ENCODE data around the gene RNF166. TPM values are rescaled to one million over a fixed set of nuclear protein-coding genes. Genes with fewer than 3 reads are reported as not detected.

RNF166 gene
- total and polyA plus RNA-seq, 2 donors (not counting 1 experiment from before 2014, with no cell fraction given) = 6.6 to 9.7 TPM

- Histone ChIP-seq H3K79me2 (ENCODE audit: control insufficient read depth, insufficient read depth, low read length) (peaks cover 48% of the 10 kb centered on the region), H3K4me2 (ENCODE audit: extremely low read depth, insufficient read depth, low read length) (no peak overlapping the region), H3K9ac (ENCODE audit: insufficient read depth, low read length) (no peak overlapping the region), H3K36me3 (ENCODE audit: control insufficient read depth, insufficient read depth, low read length) (peaks cover 9% of the 10 kb centered on the region), H3K4me1 (ENCODE audit: control insufficient read depth, extremely low read depth, insufficient read depth, low read length) (peaks cover under 1% of the 10 kb centered on the region), H2AFZ (ENCODE audit: low read length) (no peak overlapping the region), H3K27me3 (ENCODE audit: control insufficient read depth, insufficient read depth, low read length) (no peaks in the 10 kb centered on the region), H3K9me3 (ENCODE audit: control insufficient read depth, insufficient read depth, low read depth, low read length) (no peaks in the 10 kb centered on the region), H4K20me1 (ENCODE audit: control insufficient read depth, extremely low read depth, insufficient read depth, low read length) (peaks cover 1% of the 10 kb centered on the region), H3K4me3 (replicated peaks in 1 of 4; ENCODE audit: control extremely low read depth in 1 of 4, insufficient read depth in 1 of 4, low read depth in 3 of 4, low read length in 4 of 4) (no peak overlapping the region), H3K27ac (ENCODE audit: insufficient read depth, low read length) (no peak overlapping the region)
- TF ChIP-seq EZH2 (IDR thresholded peaks at IDR 0.05; ENCODE audit: low read length, missing control alignments) (no peak), CTCF (conservative IDR thresholded peaks at IDR 0.05 in 1 of 2, IDR thresholded peaks at IDR 0.05 in 1 of 2; ENCODE audit: low read depth in 1 of 2, low read length in 2 of 2) (no peak)
- DNase-seq (ENCODE audit: low read depth in 2 of 2) = no peak
Observed at GRCh38 chr16:88748364-88748763, 42.2 kb upstream of the RNF166 start.

GRCh38 chr16:88747588-88748301 is 41.5 kb upstream of the RNF166 start:
- Histone ChIP-seq H3K4me1 (ENCODE audit: control insufficient read depth, extremely low read depth, insufficient read depth, low read length) (peaks cover 2% of the 10 kb centered on the region), H3K27ac (ENCODE audit: insufficient read depth, low read length) (no peak overlapping the region), H3K79me2 (ENCODE audit: control insufficient read depth, insufficient read depth, low read length) (peaks cover 52% of the 10 kb centered on the region), H3K36me3 (ENCODE audit: control insufficient read depth, insufficient read depth, low read length) (peaks cover 12% of the 10 kb centered on the region), H3K9ac (ENCODE audit: insufficient read depth, low read length) (no peak overlapping the region), H3K9me3 (ENCODE audit: control insufficient read depth, insufficient read depth, low read depth, low read length) (no peaks in the 10 kb centered on the region), H3K27me3 (ENCODE audit: control insufficient read depth, insufficient read depth, low read length) (no peaks in the 10 kb centered on the region), H4K20me1 (ENCODE audit: control insufficient read depth, extremely low read depth, insufficient read depth, low read length) (peaks cover 1% of the 10 kb centered on the region), H3K4me2 (ENCODE audit: extremely low read depth, insufficient read depth, low read length) (no peak overlapping the region), H2AFZ (ENCODE audit: low read length) (no peak overlapping the region), H3K4me3 (replicated peaks in 1 of 4; ENCODE audit: control extremely low read depth in 1 of 4, insufficient read depth in 1 of 4, low read depth in 3 of 4, low read length in 4 of 4) (no peak overlapping the region)
- TF ChIP-seq EZH2 (IDR thresholded peaks at IDR 0.05; ENCODE audit: low read length, missing control alignments) = no peak
- peak in 1 of 2 donors; percentile 24 for TF ChIP-seq CTCF (conservative IDR thresholded peaks at IDR 0.05 in 1 of 2, IDR thresholded peaks at IDR 0.05 in 1 of 2; ENCODE audit: low read depth in 1 of 2, low read length in 2 of 2)
- DNase-seq (ENCODE audit: low read depth in 2 of 2) = no peak

- H3K27me3 ChIP-seq (ENCODE audit: control insufficient read depth, insufficient read depth, low read length) = no peaks in the 10 kb centered on the region
- peaks cover 15% of the 10 kb centered on the region for H3K36me3 ChIP-seq (ENCODE audit: control insufficient read depth, insufficient read depth, low read length)
- H2AFZ ChIP-seq (ENCODE audit: low read length) = no peak overlapping the region
- peaks cover 1% of the 10 kb centered on the region for H4K20me1 ChIP-seq (ENCODE audit: control insufficient read depth, extremely low read depth, insufficient read depth, low read length)
- TF ChIP-seq EZH2 (IDR thresholded peaks at IDR 0.05; ENCODE audit: low read length, missing control alignments) (no peak), CTCF (conservative IDR thresholded peaks at IDR 0.05 in 1 of 2, IDR thresholded peaks at IDR 0.05 in 1 of 2; ENCODE audit: low read depth in 1 of 2, low read length in 2 of 2) (no peak)
- H3K4me1 ChIP-seq (ENCODE audit: control insufficient read depth, extremely low read depth, insufficient read depth, low read length) = peaks cover 2% of the 10 kb centered on the region
- H3K4me3 ChIP-seq (replicated peaks in 1 of 4; ENCODE audit: control extremely low read depth in 1 of 4, insufficient read depth in 1 of 4, low read depth in 3 of 4, low read length in 4 of 4) = no peak overlapping the region
- peaks cover 44% of the 10 kb centered on the region for H3K79me2 ChIP-seq (ENCODE audit: control insufficient read depth, insufficient read depth, low read length)
- peak in 1 of 2 donors; percentile 36 for DNase-seq (ENCODE audit: low read depth in 2 of 2)
- no peak overlapping the region for H3K9ac ChIP-seq (ENCODE audit: insufficient read depth, low read length)
- H3K4me2 ChIP-seq (ENCODE audit: extremely low read depth, insufficient read depth, low read length) = no peak overlapping the region
- no peak overlapping the region for H3K27ac ChIP-seq (ENCODE audit: insufficient read depth, low read length)
- no peaks in the 10 kb centered on the region for H3K9me3 ChIP-seq (ENCODE audit: control insufficient read depth, insufficient read depth, low read depth, low read length)
Observed at GRCh38 chr16:88746506-88746905, 40.3 kb upstream of the RNF166 start.
